Measurements from ENCODE around the gene CUL1.

GRCh38 chr7:148783801-148784527 is 85.3 kb downstream of the CUL1 start:
- no peak for TF ChIP-seq CTCF (IDR thresholded peaks at IDR 0.05)
- no peak for TF ChIP-seq POLR2A (IDR thresholded peaks at IDR 0.05)
